ENCODE measurements around the gene CAMKK2.
"Not testable (repeated sequence)": the region's sequence is repeated elsewhere in the genome, so short reads cannot be mapped to it uniquely, and the experiment has no call there.

CAMKK2 gene

GRCh38 chr12:121307397-121307796 lies 10.9 kb upstream of the CAMKK2 start:
- not testable (repeated sequence) for H3K4me1 ChIP-seq (ENCODE audit: control insufficient read depth, insufficient read depth, low read depth, low read length); DNase-seq; H2BK5ac ChIP-seq (ENCODE audit: low read depth, low read length, poor library complexity, severe bottlenecking); H3K79me1 ChIP-seq (replicated peaks; ENCODE audit: low read length, poor library complexity, severe bottlenecking); H3K23ac ChIP-seq (ENCODE audit: low read length in 2 of 2); H3K4me3 ChIP-seq (ENCODE audit: insufficient read depth in 1 of 2, low read depth in 1 of 2, low read length in 2 of 2); H2AK5ac ChIP-seq (ENCODE audit: low read length, severe bottlenecking); H2BK15ac ChIP-seq (ENCODE audit: low read depth, poor library complexity, severe bottlenecking); H4K91ac ChIP-seq (ENCODE audit: low read length); H3K9ac ChIP-seq (ENCODE audit: low read length); H3K27me3 ChIP-seq (ENCODE audit: control insufficient read depth in 1 of 2, insufficient read depth in 1 of 2, low read length in 2 of 2); H2AFZ ChIP-seq (ENCODE audit: low read depth, low read length); H2BK120ac ChIP-seq (ENCODE audit: low read depth, low read length); H3K4me2 ChIP-seq (ENCODE audit: low read length, poor library complexity, severe bottlenecking); H3K9me3 ChIP-seq (ENCODE audit: control insufficient read depth, low read length); H3K18ac ChIP-seq (ENCODE audit: low read depth in 1 of 2, low read length in 2 of 2); H3K4ac ChIP-seq (ENCODE audit: low read depth in 1 of 2, low read length in 2 of 2); H2BK12ac ChIP-seq (ENCODE audit: low read length in 2 of 2); H4K8ac ChIP-seq (ENCODE audit: low read length); H3K14ac ChIP-seq (ENCODE audit: low read length in 2 of 2); H3K27ac ChIP-seq (ENCODE audit: low read length, poor library complexity, severe bottlenecking)
- peaks cover 17 to 36% of the 10 kb centered on the region in 2 experiments for H3K36me3 ChIP-seq (ENCODE audit: control insufficient read depth in 1 of 2, insufficient read depth in 2 of 2, low read depth in 1 of 2, low read length in 2 of 2)
- WGBS = 100% methylated on average over 4 of the region's 8 CpGs

GRCh38 chr12:121304306-121304705 lies 7.8 kb upstream of the CAMKK2 start:
- Histone ChIP-seq H3K36me3 (ENCODE audit: control insufficient read depth in 1 of 2, insufficient read depth in 2 of 2, low read depth in 1 of 2, low read length in 2 of 2) (peaks cover 7 to 14% of the 10 kb centered on the region in 2 experiments), H3K27ac (ENCODE audit: low read length, poor library complexity, severe bottlenecking) (no peak overlapping the region), H2BK12ac (ENCODE audit: low read length in 2 of 2) (no peak overlapping the region), H2BK120ac (ENCODE audit: low read depth, low read length) (no peak overlapping the region), H2AFZ (ENCODE audit: low read depth, low read length) (no peak overlapping the region), H4K8ac (ENCODE audit: low read length) (no peak overlapping the region), H3K9ac (ENCODE audit: low read length) (no peak overlapping the region), H3K4ac (ENCODE audit: low read depth in 1 of 2, low read length in 2 of 2) (no peak overlapping the region), H3K14ac (ENCODE audit: low read length in 2 of 2) (no peak overlapping the region), H3K4me1 (ENCODE audit: control insufficient read depth, insufficient read depth, low read depth, low read length) (no peaks in the 10 kb centered on the region), H2BK5ac (ENCODE audit: low read depth, low read length, poor library complexity, severe bottlenecking) (no peak overlapping the region), H2BK15ac (ENCODE audit: low read depth, poor library complexity, severe bottlenecking) (no peak overlapping the region), H3K9me3 (ENCODE audit: control insufficient read depth, low read length) (no peaks in the 10 kb centered on the region), H3K27me3 (ENCODE audit: control insufficient read depth in 1 of 2, insufficient read depth in 1 of 2, low read length in 2 of 2) (no peaks in the 10 kb centered on the region), H2AK5ac (ENCODE audit: low read length, severe bottlenecking) (no peak overlapping the region), H3K23ac (ENCODE audit: low read length in 2 of 2) (no peak overlapping the region), H3K18ac (ENCODE audit: low read depth in 1 of 2, low read length in 2 of 2) (no peak overlapping the region), H4K91ac (ENCODE audit: low read length) (no peak overlapping the region), H3K79me1 (replicated peaks; ENCODE audit: low read length, poor library complexity, severe bottlenecking) (no peaks in the 10 kb centered on the region), H3K4me2 (ENCODE audit: low read length, poor library complexity, severe bottlenecking) (no peak overlapping the region), H3K4me3 (ENCODE audit: insufficient read depth in 1 of 2, low read depth in 1 of 2, low read length in 2 of 2) (no peak overlapping the region)
- WGBS = 98% methylated on average over 4 of the region's 4 CpGs
- no peak for DNase-seq

GRCh38 chr12:121301876-121302275 lies 5.4 kb upstream of the CAMKK2 start:
- H2AK5ac ChIP-seq (ENCODE audit: low read length, severe bottlenecking) = no peak overlapping the region
- no peak overlapping the region for H3K27ac ChIP-seq (ENCODE audit: low read length, poor library complexity, severe bottlenecking)
- no peak overlapping the region for H3K14ac ChIP-seq (ENCODE audit: low read length in 2 of 2)
- peak; percentile 26 for DNase-seq
- H3K27me3 ChIP-seq (ENCODE audit: control insufficient read depth in 1 of 2, insufficient read depth in 1 of 2, low read length in 2 of 2) = no peaks in the 10 kb centered on the region
- no peaks in the 10 kb centered on the region for H3K36me3 ChIP-seq (ENCODE audit: control insufficient read depth in 1 of 2, insufficient read depth in 2 of 2, low read depth in 1 of 2, low read length in 2 of 2)
- no peak overlapping the region for H2AFZ ChIP-seq (ENCODE audit: low read depth, low read length)
- no peak overlapping the region for H2BK5ac ChIP-seq (ENCODE audit: low read depth, low read length, poor library complexity, severe bottlenecking)
- H4K91ac ChIP-seq (ENCODE audit: low read length) = no peak overlapping the region
- 88% methylated on average over 3 of the region's 4 CpGs for WGBS
- peaks cover 2% of the 10 kb centered on the region for H3K4me1 ChIP-seq (ENCODE audit: control insufficient read depth, insufficient read depth, low read depth, low read length)
- no peaks in the 10 kb centered on the region for H3K79me1 ChIP-seq (replicated peaks; ENCODE audit: low read length, poor library complexity, severe bottlenecking)
- no peaks in the 10 kb centered on the region for H3K9me3 ChIP-seq (ENCODE audit: control insufficient read depth, low read length)
- H3K18ac ChIP-seq (ENCODE audit: low read depth in 1 of 2, low read length in 2 of 2) = no peak overlapping the region
- H2BK15ac ChIP-seq (ENCODE audit: low read depth, poor library complexity, severe bottlenecking) = no peak overlapping the region
- no peak overlapping the region for H3K4me3 ChIP-seq (ENCODE audit: insufficient read depth in 1 of 2, low read depth in 1 of 2, low read length in 2 of 2)
- H3K4me2 ChIP-seq (ENCODE audit: low read length, poor library complexity, severe bottlenecking) = no peak overlapping the region
- H2BK12ac ChIP-seq (ENCODE audit: low read length in 2 of 2) = no peak overlapping the region
- no peak overlapping the region for H3K23ac ChIP-seq (ENCODE audit: low read length in 2 of 2)
- H4K8ac ChIP-seq (ENCODE audit: low read length) = no peak overlapping the region
- H3K4ac ChIP-seq (ENCODE audit: low read depth in 1 of 2, low read length in 2 of 2) = no peak overlapping the region
- H3K9ac ChIP-seq (ENCODE audit: low read length) = peak overlapping the region; percentile 68
- no peak overlapping the region for H2BK120ac ChIP-seq (ENCODE audit: low read depth, low read length)

GRCh38 chr12:121300083-121300819 lies 3.7 kb upstream of the CAMKK2 start:
- Histone ChIP-seq H3K18ac (ENCODE audit: low read depth in 1 of 2, low read length in 2 of 2) (no peak overlapping the region), H3K79me1 (replicated peaks; ENCODE audit: low read length, poor library complexity, severe bottlenecking) (peaks cover 9% of the 10 kb centered on the region), H3K27ac (ENCODE audit: low read length, poor library complexity, severe bottlenecking) (no peak overlapping the region), H2AK5ac (ENCODE audit: low read length, severe bottlenecking) (no peak overlapping the region), H4K8ac (ENCODE audit: low read length) (no peak overlapping the region), H2BK120ac (ENCODE audit: low read depth, low read length) (no peak overlapping the region), H4K91ac (ENCODE audit: low read length) (no peak overlapping the region), H3K36me3 (ENCODE audit: control insufficient read depth in 1 of 2, insufficient read depth in 2 of 2, low read depth in 1 of 2, low read length in 2 of 2) (no peaks in the 10 kb centered on the region), H3K4me2 (ENCODE audit: low read length, poor library complexity, severe bottlenecking) (no peak overlapping the region), H3K9ac (ENCODE audit: low read length) (no peak overlapping the region), H3K4me1 (ENCODE audit: control insufficient read depth, insufficient read depth, low read depth, low read length) (peaks cover 9% of the 10 kb centered on the region), H3K4me3 (ENCODE audit: insufficient read depth in 1 of 2, low read depth in 1 of 2, low read length in 2 of 2) (no peak overlapping the region), H3K27me3 (ENCODE audit: control insufficient read depth in 1 of 2, insufficient read depth in 1 of 2, low read length in 2 of 2) (no peaks in the 10 kb centered on the region), H3K9me3 (ENCODE audit: control insufficient read depth, low read length) (no peaks in the 10 kb centered on the region), H2BK15ac (ENCODE audit: low read depth, poor library complexity, severe bottlenecking) (no peak overlapping the region), H2AFZ (ENCODE audit: low read depth, low read length) (no peak overlapping the region), H3K23ac (ENCODE audit: low read length in 2 of 2) (no peak overlapping the region), H3K4ac (ENCODE audit: low read depth in 1 of 2, low read length in 2 of 2) (no peak overlapping the region), H2BK5ac (ENCODE audit: low read depth, low read length, poor library complexity, severe bottlenecking) (no peak overlapping the region), H3K14ac (ENCODE audit: low read length in 2 of 2) (no peak overlapping the region), H2BK12ac (ENCODE audit: low read length in 2 of 2) (no peak overlapping the region)
- WGBS = 95% methylated on average over 2 of the region's 4 CpGs
- DNase-seq = no peak

All from mesenchymal stem cell (in vitro differentiated cells and primary cell).